Hepatocyte (in vitro differentiated cells): ENCODE measurements around the gene FBLN2. TPM values are rescaled to one million over a fixed set of nuclear protein-coding genes. Genes with fewer than 3 reads are reported as not detected.

Source experiments
- DNase-seq: peaks from one replicate; pipeline ENCODE4 v3.0.0-alpha.2; 2016; ENCODE audit warnings: low spot score
- H2AFZ ChIP-seq: fragments of 200-600 bp; sonication (generic); 2 replicates; pipeline ENCODE4 v1.6.0; 2016; ENCODE audit warnings: antibody characterized with exemption, mild to moderate bottlenecking
- H3K27ac ChIP-seq: fragments of 200-600 bp; sonication (generic); 2 replicates; pipeline ENCODE4 v1.5.1; 2016; ENCODE audit warnings: mild to moderate bottlenecking
- H3K27me3 ChIP-seq: fragments of 200-600 bp; sonication (generic); 2 replicates; pipeline ENCODE4 v1.6.1; 2016
- H3K36me3 ChIP-seq: fragments of 200-600 bp; sonication (generic); replicated peaks from 2 replicates; pipeline ENCODE4 v1.5.1; 2016; ENCODE audit warnings: low read depth; ENCODE audit not compliant: insufficient read depth
- H3K4me1 ChIP-seq: fragments of 200-600 bp; sonication (generic); 2 replicates; pipeline ENCODE4 v1.5.1; 2016; ENCODE audit warnings: mild to moderate bottlenecking, moderate library complexity; ENCODE audit not compliant: insufficient read depth
- H3K4me2 ChIP-seq: fragments of 200-600 bp; sonication (generic); 2 replicates; pipeline ENCODE4 v1.6.0; 2016
- H3K4me3 ChIP-seq: fragments of 200-600 bp; sonication (generic); 2 replicates; pipeline ENCODE4 v1.5.1; 2016; ENCODE audit warnings: mild to moderate bottlenecking
- H3K79me2 ChIP-seq: fragments of 200-600 bp; sonication (generic); 2 replicates; pipeline ENCODE4 v1.6.0; 2017; ENCODE audit warnings: mild to moderate bottlenecking
- H3K9me2 ChIP-seq: fragments of 200-600 bp; sonication (generic); replicated peaks from 2 replicates; pipeline ENCODE4 v1.6.0; 2017; ENCODE audit warnings: mild to moderate bottlenecking; ENCODE audit not compliant: insufficient read depth
- H3K9me3 ChIP-seq: fragments of 200-600 bp; sonication (generic); 2 replicates; pipeline ENCODE4 v1.5.1; 2016; ENCODE audit warnings: low read depth, mild to moderate bottlenecking
- H4K20me1 ChIP-seq: fragments of 200-600 bp; sonication (generic); 2 replicates; pipeline ENCODE4 v1.6.0; 2016; ENCODE audit warnings: mild to moderate bottlenecking; ENCODE audit not compliant: insufficient read depth, poor library complexity, severe bottlenecking
- CTCF ChIP-seq: fragments of 200-600 bp; sonication (generic); IDR thresholded peaks from 2 replicates; pipeline ENCODE4 v1.5.1; 2016; ENCODE audit warnings: antibody characterized with exemption, mild to moderate bottlenecking; ENCODE audit not compliant: poor library complexity
- EZH2 ChIP-seq: fragments of 200-600 bp; sonication (generic); IDR thresholded peaks from 2 replicates; pipeline ENCODE4 v1.6.1; 2016; ENCODE audit warnings: antibody characterized with exemption, mild to moderate bottlenecking, borderline replicate concordance
- EZH2phosphoT487 ChIP-seq: fragments of 200-600 bp; sonication (generic); IDR thresholded peaks from one replicate; pipeline ENCODE4 v1.6.1; 2018; ENCODE audit warnings: antibody characterized with exemption, mild to moderate bottlenecking, low read depth, moderate library complexity; ENCODE audit not compliant: unreplicated experiment, severe bottlenecking
- WGBS: methylation state at CpG from one replicate; pipeline ENCODE4 v1.1.6; 2016; ENCODE audit warnings: low lambda C conversion rate; ENCODE audit errors: missing lambda C conversion rate; 5-methylcytosine and 5-hydroxymethylcytosine counted together
- polyA plus RNA-seq: library from polyadenylated mRNA; unstranded; fragments of >200 nt; fragmentation: Nextera tagmentation; extraction: Ambion mirVana; gene quantifications from 2 replicates; pipeline ENCODE4 v1.2.1, GENCODE V29; 2016
- total RNA-seq: library from RNA; depleted of rRNA; stranded (reverse); fragments of >200 nt; gene quantifications from 2 replicates; pipeline ENCODE4 v1.2.3, GENCODE V29; 2014

The FBLN2 gene
- total and polyA plus RNA-seq, 2 experiments from 2014 or later = 75.8 to 76.2 TPM

DNA sequence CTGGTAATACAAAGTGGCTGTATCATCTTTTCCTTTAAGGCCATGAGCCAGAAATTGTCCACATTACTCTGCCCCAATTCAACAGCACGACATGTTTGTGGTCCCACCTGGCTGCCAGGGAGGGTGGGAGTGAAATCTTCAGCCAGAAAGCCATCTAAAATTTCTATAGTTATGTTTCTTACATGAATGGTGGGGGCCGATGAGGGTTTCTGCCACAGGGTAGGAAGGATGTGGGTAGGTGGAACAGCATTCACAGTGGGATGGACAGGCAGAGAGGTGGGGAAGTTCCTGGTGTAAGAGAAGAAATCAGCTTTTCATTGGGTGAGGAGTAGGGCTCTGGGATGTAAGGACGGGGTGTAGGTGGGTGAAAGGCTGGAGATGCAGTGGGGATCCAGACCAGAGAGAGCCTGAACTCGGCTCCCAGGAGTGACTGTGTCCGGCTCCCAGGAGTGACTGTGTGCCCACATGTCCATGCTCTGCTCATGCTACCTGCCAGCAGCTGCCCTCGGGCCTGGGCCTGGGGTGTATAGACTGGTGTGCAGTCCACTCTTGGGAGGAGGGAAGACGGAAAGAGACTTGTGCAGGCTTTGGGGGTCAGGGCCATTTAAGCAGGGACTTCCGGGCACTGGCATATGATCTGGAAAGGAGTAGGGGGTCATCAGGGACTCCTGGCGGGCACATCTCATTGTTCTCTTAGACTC lies 3.8 kb upstream of the FBLN2 start:
- H2AFZ ChIP-seq = no peak overlapping the region
- no peaks in the 10 kb centered on the region for H3K27me3 ChIP-seq
- no peak for DNase-seq
- no peak overlapping the region for H3K4me2 ChIP-seq
- H3K9me2 ChIP-seq = no peaks in the 10 kb centered on the region
- no peaks in the 10 kb centered on the region for H3K36me3 ChIP-seq
- TF ChIP-seq CTCF (no peak), EZH2 (no peak), EZH2phosphoT487 (no peak)
- no peak overlapping the region for H3K4me3 ChIP-seq
- H3K27ac ChIP-seq = no peak overlapping the region
- peaks cover 14% of the 10 kb centered on the region for H3K4me1 ChIP-seq
- H4K20me1 ChIP-seq = no peaks in the 10 kb centered on the region
- 85% methylated on average over 9 of the region's 9 CpGs for WGBS
- no peaks in the 10 kb centered on the region for H3K79me2 ChIP-seq
- H3K9me3 ChIP-seq = no peaks in the 10 kb centered on the region

- Histone ChIP-seq H3K36me3 (no peaks in the 10 kb centered on the region), H3K9me2 (no peaks in the 10 kb centered on the region), H4K20me1 (no peaks in the 10 kb centered on the region), H2AFZ (no peak overlapping the region), H3K4me3 (no peak overlapping the region), H3K4me1 (peaks cover 14% of the 10 kb centered on the region), H3K79me2 (no peaks in the 10 kb centered on the region), H3K27ac (peak overlapping the region; percentile 74), H3K27me3 (no peaks in the 10 kb centered on the region), H3K4me2 (no peak overlapping the region), H3K9me3 (no peaks in the 10 kb centered on the region)
- TF ChIP-seq CTCF (no peak), EZH2phosphoT487 (no peak), EZH2 (no peak)
- DNase-seq = no peak
- WGBS = 83% methylated on average over 8 of the region's 9 CpGs
Observed at GRCh38 chr3:13545952-13546454, 2.9 kb upstream of the FBLN2 start.

GRCh38 chr3:13546667-13547171 lies 2.2 kb upstream of the FBLN2 start:
- 49% methylated on average over 9 of the region's 9 CpGs for WGBS
- no peaks in the 10 kb centered on the region for H3K9me3 ChIP-seq
- H3K4me3 ChIP-seq = no peak overlapping the region
- peaks cover 14% of the 10 kb centered on the region for H3K4me1 ChIP-seq
- no peaks in the 10 kb centered on the region for H3K27me3 ChIP-seq
- peak overlapping the region; percentile 74 for H3K27ac ChIP-seq
- no peaks in the 10 kb centered on the region for H3K36me3 ChIP-seq
- H3K9me2 ChIP-seq = no peaks in the 10 kb centered on the region
- no peaks in the 10 kb centered on the region for H4K20me1 ChIP-seq
- H3K4me2 ChIP-seq = peak overlapping the region; percentile 0
- H2AFZ ChIP-seq = no peak overlapping the region
- TF ChIP-seq CTCF (no peak), EZH2 (no peak), EZH2phosphoT487 (no peak)
- DNase-seq = peak; percentile 60
- H3K79me2 ChIP-seq = no peaks in the 10 kb centered on the region
